Stomach (tissue), 9 donors: Measurements from ENCODE around the gene KLF13. TPM values are rescaled to one million over a fixed set of nuclear protein-coding genes. Genes with fewer than 3 reads are reported as not detected.

Source experiments
- DNase-seq, 2 donors: peaks; one replicate each; pipeline versions ENCODE4 v3.0.0 to v3.0.0-alpha.2; 2013 to 2019
- H3K27ac ChIP-seq, 5 donors: fragments of 200-600 bp in 4 of 5; sonication (generic) in 4 of 5; one replicate each; pipeline ENCODE4 v1.5.1; 2013 to 2019; ENCODE audit warnings: mild to moderate bottlenecking in 1 of 5, moderate library complexity in 1 of 5
- H3K27me3 ChIP-seq, 3 donors: fragments of 200-600 bp; sonication (generic); one replicate each; pipeline ENCODE4 v1.5.1; 2017 to 2019; ENCODE audit warnings: mixed run types in 1 of 3
- H3K36me3 ChIP-seq, 4 donors: fragments of 200-600 bp; sonication (generic); 1 replicate in 3 of 4; 2 replicates in 1 of 4; pipeline ENCODE4 v1.5.1; 2016 to 2019
- H3K4me1 ChIP-seq, 4 donors: fragments of 200-600 bp; sonication (generic); one replicate each; pipeline ENCODE4 v1.5.1; 2016 to 2019
- H3K4me3 ChIP-seq, 4 donors: fragments of 200-600 bp; sonication (generic) in 3 of 4; one replicate each; pipeline ENCODE4 v1.5.1; 2016 to 2019; ENCODE audit warnings: mild to moderate bottlenecking in 1 of 4
- H3K9me3 ChIP-seq, 4 donors: fragments of 200-600 bp; sonication (generic); one replicate each; pipeline ENCODE4 v1.5.1; 2016 to 2019
- CTCF ChIP-seq, 7 experiments: fragments of 450-650 bp in 4 of 7; fragments of 200-600 bp in 3 of 7; sonication (generic) in 3 of 7; IDR thresholded peaks; one replicate each; pipeline ENCODE4 v1.5.1; 2016 to 2019; ENCODE audit warnings: antibody characterized with exemption in 7 of 7, control low read depth in 2 of 7, mild to moderate bottlenecking in 1 of 7
- EP300 ChIP-seq: sonication (generic); formaldehyde crosslinking; IDR thresholded peaks from one replicate; pipeline ENCODE4 v1.6.1; 2017; ENCODE audit warnings: antibody characterized with exemption
- POLR2A ChIP-seq, 4 donors: fragments of 450-650 bp; IDR thresholded peaks; one replicate each; pipeline ENCODE4 v1.6.1; 2016; ENCODE audit warnings: antibody characterized with exemption in 4 of 4, control low read depth in 2 of 4, mild to moderate bottlenecking in 1 of 4, moderate library complexity in 1 of 4
- POLR2AphosphoS5 ChIP-seq, 3 donors: sonication (generic); formaldehyde crosslinking; IDR thresholded peaks; one replicate each; pipeline ENCODE4 v1.6.1; 2016; ENCODE audit warnings: antibody characterized with exemption in 3 of 3
- WGBS, 5 donors: extraction: QIAGEN DNeasy Blood & Tissue Kit in 3 of 5; methylation state at CpG; one replicate each; pipeline versions ENCODE4 v1.1.5 to v1.1.7; 2013 to 2018; 5-methylcytosine and 5-hydroxymethylcytosine counted together
- intact Hi-C: fragments of 100-400 bp; cut with DNase I; formaldehyde crosslinking; loops from one replicate; pipeline ENCODE4 v1.15.1; 2023; ENCODE audit warnings: low total_unique reads
- polyA plus RNA-seq, 3 donors: library from polyadenylated mRNA; stranded (reverse); fragments of 200-250 nt; gene quantifications; one replicate each; pipeline ENCODE4 v1.2.3, GENCODE V29; 2013
- total RNA-seq, 5 donors: library from RNA; depleted of rRNA; stranded (reverse); fragments of >200 nt; gene quantifications; one replicate each; pipeline versions ENCODE4 v1.1.0 to v1.2.3, GENCODE V29; 2014 to 2016
- donor health status: healthy with polysubstance abuse.
- donor health status: Bipolar disorder and iron deficiency.
- donor health status: healthy.

KLF13 gene
- total and polyA plus RNA-seq, 8 donors: 9.3 to 74.0 (median 33.3) TPM

- Histone ChIP-seq H3K4me3 (no peak overlapping the region), H3K27ac (no peak overlapping the region), H3K4me1 (peaks cover 3 to 12% (median 6%) of the 10 kb centered on the region in 4 donors), H3K36me3 (peaks cover 26 to 44% (median 44%) of the 10 kb centered on the region in 4 donors), H3K9me3 (no peaks in the 10 kb centered on the region), H3K27me3 (no peaks in the 10 kb centered on the region)
- WGBS, 5 donors: 74 to 91% (median 85%) methylated on average over 5 of the region's 5 CpGs
- TF ChIP-seq CTCF (IDR thresholded peaks at IDR 0.05): no peak
- no peak for TF ChIP-seq EP300
- TF ChIP-seq POLR2AphosphoS5 (IDR thresholded peaks at IDR 0.05): no peak
- TF ChIP-seq POLR2A (IDR thresholded peaks at IDR 0.05): no peak
- DNase-seq: no peak
- intact Hi-C loops: no loop called here
Observed at GRCh38 chr15:31382713-31383045, 56.0 kb downstream of the KLF13 start.

- no peaks in the 10 kb centered on the region for H3K27me3 ChIP-seq
- no peak overlapping the region for H3K4me3 ChIP-seq
- 70 to 81% (median 78%) methylated on average over 6 of the region's 6 CpGs for WGBS, 5 donors
- TF ChIP-seq EP300 (no peak), POLR2AphosphoS5 (IDR thresholded peaks at IDR 0.05) (no peak), CTCF (IDR thresholded peaks at IDR 0.05) (no peak), POLR2A (IDR thresholded peaks at IDR 0.05) (no peak)
- no peak for DNase-seq
- H3K27ac ChIP-seq: no peak overlapping the region
- peaks cover 7 to 16% (median 10%) of the 10 kb centered on the region in 4 donors for H3K4me1 ChIP-seq
- H3K9me3 ChIP-seq: no peaks in the 10 kb centered on the region
- H3K36me3 ChIP-seq: peaks cover 26 to 40% (median 39%) of the 10 kb centered on the region in 4 donors
- intact Hi-C loops: no loop called here
Observed at GRCh38 chr15:31383139-31383538, 56.5 kb downstream of the KLF13 start.

GRCh38 chr15:31384568-31384967 lies 57.9 kb downstream of the KLF13 start:
- H3K36me3 ChIP-seq: peaks cover 15 to 25% (median 25%) of the 10 kb centered on the region in 4 donors
- H3K4me1 ChIP-seq: peaks cover 9 to 24% (median 12%) of the 10 kb centered on the region in 4 donors
- no peaks in the 10 kb centered on the region for H3K27me3 ChIP-seq
- H3K9me3 ChIP-seq: no peaks in the 10 kb centered on the region
- 79 to 89% (median 85%) methylated on average over 4 of the region's 4 CpGs for WGBS, 5 donors
- no peak overlapping the region for H3K27ac ChIP-seq
- DNase-seq: no peak
- TF ChIP-seq CTCF (IDR thresholded peaks at IDR 0.05) (no peak), POLR2A (IDR thresholded peaks at IDR 0.05) (no peak), POLR2AphosphoS5 (IDR thresholded peaks at IDR 0.05) (no peak), EP300 (no peak)
- intact Hi-C loops: no loop called here
- no peak overlapping the region for H3K4me3 ChIP-seq

- H3K9me3 ChIP-seq: no peaks in the 10 kb centered on the region
- intact Hi-C loops: no loop called here
Observed at GRCh38 chr15:31385736-31386135, 59.1 kb downstream of the KLF13 start.

More at GRCh38 chr15:31385736-31386135, 59.1 kb downstream of the KLF13 start:
- no peak overlapping the region for H3K27ac ChIP-seq
- TF ChIP-seq EP300 (no peak), POLR2A (IDR thresholded peaks at IDR 0.05) (no peak), CTCF (IDR thresholded peaks at IDR 0.05) (no peak), POLR2AphosphoS5 (IDR thresholded peaks at IDR 0.05) (no peak)
- H3K4me1 ChIP-seq: peaks cover 9 to 28% (median 14%) of the 10 kb centered on the region in 4 donors
- no peak for DNase-seq
- no peaks in the 10 kb centered on the region for H3K27me3 ChIP-seq
- peaks cover 5 to 14% (median 14%) of the 10 kb centered on the region in 4 donors for H3K36me3 ChIP-seq
- WGBS, 5 donors: 69 to 80% (median 71%) methylated on average over 3 of the region's 3 CpGs
- H3K4me3 ChIP-seq: no peak overlapping the region
